Peyer's patch (tissue), 4 donors: Measurements from ENCODE around the gene ORC1. TPM values are rescaled to one million over a fixed set of nuclear protein-coding genes. Genes with fewer than 3 reads are reported as not detected.

Experiments used
- DNase-seq, 3 donors: peaks; one replicate each; pipeline ENCODE4 v3.0.0-alpha.2; 2017 to 2019
- H3K27ac ChIP-seq, 4 donors: fragments of 200-600 bp; sonication (generic); one replicate each; pipeline ENCODE4 v1.5.1; 2016 to 2019
- H3K27me3 ChIP-seq, 2 donors: fragments of 200-600 bp; sonication (generic); one replicate each; pipeline ENCODE4 v1.5.1; 2019
- H3K36me3 ChIP-seq, 3 donors: fragments of 200-600 bp; sonication (generic); one replicate each; pipeline ENCODE4 v1.5.1; 2016 to 2019
- H3K4me1 ChIP-seq, 4 donors: fragments of 200-600 bp; sonication (generic); one replicate each; pipeline ENCODE4 v1.5.1; 2016 to 2019
- H3K4me3 ChIP-seq, 4 donors: fragments of 200-600 bp; sonication (generic); 1 replicate in 3 of 4; 2 replicates in 1 of 4; pipeline ENCODE4 v1.5.1; 2016 to 2019; ENCODE audit warnings: mild to moderate bottlenecking in 1 of 4
- H3K9me3 ChIP-seq, 4 donors: fragments of 200-600 bp; sonication (generic); one replicate each; pipeline ENCODE4 v1.5.1; 2016 to 2019; ENCODE audit warnings: mild to moderate bottlenecking in 1 of 4
- CTCF ChIP-seq, 6 experiments: fragments of 450-650 bp in 4 of 6; fragments of 200-600 bp in 2 of 6; sonication (generic) in 1 of 6; IDR thresholded peaks; one replicate each; pipeline ENCODE4 v1.5.1; 2017 to 2019; ENCODE audit warnings: antibody characterized with exemption in 6 of 6, mild to moderate bottlenecking in 3 of 6, moderate library complexity in 1 of 6
- POLR2A ChIP-seq, 2 donors: fragments of 450-650 bp; IDR thresholded peaks; one replicate each; pipeline ENCODE4 v1.5.1; 2017; ENCODE audit warnings: antibody characterized with exemption in 2 of 2, mild to moderate bottlenecking in 2 of 2, moderate library complexity in 2 of 2
- total RNA-seq, 4 donors: library from RNA; depleted of rRNA; stranded (reverse); fragments of >200 nt; gene quantifications; one replicate each; pipeline ENCODE4 v1.1.0, GENCODE V29; 2016

ORC1 gene
- total RNA-seq, 4 donors from 2014 or later: 1.5 to 19.0 (median 3.7) TPM

GRCh38 chr1:52367272-52367671 is 37.0 kb downstream of the ORC1 start:
- H3K36me3 ChIP-seq: peaks cover 0 to 7% (median 0%) of the 10 kb centered on the region in 3 donors
- no peak overlapping the region for H3K4me3 ChIP-seq
- H3K4me1 ChIP-seq: peaks cover 3 to 13% (median 8%) of the 10 kb centered on the region in 4 donors
- H3K27ac ChIP-seq: no peak overlapping the region
- no peak for DNase-seq
- no peak for TF ChIP-seq POLR2A (IDR thresholded peaks at IDR 0.05)
- no peak for TF ChIP-seq CTCF (IDR thresholded peaks at IDR 0.05)
- no peaks in the 10 kb centered on the region for H3K27me3 ChIP-seq
- no peaks in the 10 kb centered on the region for H3K9me3 ChIP-seq

GRCh38 chr1:52366517-52366827 is 37.8 kb downstream of the ORC1 start:
- no peak for DNase-seq
- peak overlapping the region; percentile 94 to 99 (median 96) for H3K27ac ChIP-seq
- H3K27me3 ChIP-seq: no peaks in the 10 kb centered on the region
- H3K4me3 ChIP-seq: peak overlapping the region; percentile 91 to 93 (median 91)
- H3K4me1 ChIP-seq: peaks cover 3 to 13% (median 8%) of the 10 kb centered on the region in 4 donors
- TF ChIP-seq CTCF (IDR thresholded peaks at IDR 0.05): no peak
- no peak for TF ChIP-seq POLR2A (IDR thresholded peaks at IDR 0.05)
- H3K9me3 ChIP-seq: no peaks in the 10 kb centered on the region
- peaks cover 0 to 15% (median 0%) of the 10 kb centered on the region in 3 donors for H3K36me3 ChIP-seq

- peaks cover 0 to 21% (median 0%) of the 10 kb centered on the region in 3 donors for H3K36me3 ChIP-seq
- TF ChIP-seq CTCF (IDR thresholded peaks at IDR 0.05) (peak in 4 of 6 experiments; percentile 40 to 61 (median 57)), POLR2A (IDR thresholded peaks at IDR 0.05) (peak; percentile 93 to 95)
- peak within 1 kb of the TSS; percentile 91 to 93 (median 91) for H3K4me3 ChIP-seq
- peaks cover 3 to 13% (median 8%) of the 10 kb centered on the region in 4 donors for H3K4me1 ChIP-seq
- no peaks in the 10 kb centered on the region for H3K27me3 ChIP-seq
- no peaks in the 10 kb centered on the region for H3K9me3 ChIP-seq
- peak within 1 kb of the TSS; percentile 94 to 99 (median 96) for H3K27ac ChIP-seq
- DNase-seq: peak; percentile 97 to 100 (median 99)
These were observed 38.3 kb downstream of the ORC1 start, which contains the start of gene CC2D1B for GRCh38 chr1:52365746-52366516. TSS of gene CC2D1B (minus strand) at chr1:52366205. CDS start at chr1:52364620, 1,585 bp downstream.

GRCh38 chr1:52365071-52365745 is 39.0 kb downstream of the ORC1 start:
- no peaks in the 10 kb centered on the region for H3K9me3 ChIP-seq
- no peak for TF ChIP-seq CTCF (IDR thresholded peaks at IDR 0.05)
- TF ChIP-seq POLR2A (IDR thresholded peaks at IDR 0.05): no peak
- H3K4me3 ChIP-seq: peak overlapping the region; percentile 91 to 93 (median 91)
- peak overlapping the region; percentile 94 to 99 (median 96) for H3K27ac ChIP-seq
- H3K36me3 ChIP-seq: peaks cover 0 to 28% (median 0%) of the 10 kb centered on the region in 3 donors
- H3K4me1 ChIP-seq: peaks cover 3 to 13% (median 8%) of the 10 kb centered on the region in 4 donors
- DNase-seq: peak in 2 of 3 donors; percentile 61 to 72
- H3K27me3 ChIP-seq: no peaks in the 10 kb centered on the region

GRCh38 chr1:52364235-52364839 is 39.9 kb downstream of the ORC1 start:
- TF ChIP-seq CTCF (IDR thresholded peaks at IDR 0.05) (no peak), POLR2A (IDR thresholded peaks at IDR 0.05) (no peak)
- DNase-seq: peak in 1 of 3 donors; percentile 50
- Histone ChIP-seq H3K4me1 (peaks cover 3 to 13% (median 8%) of the 10 kb centered on the region in 4 donors), H3K4me3 (peak overlapping the region in 1 of 4 donors; percentile 93), H3K36me3 (peaks cover 0 to 37% (median 0%) of the 10 kb centered on the region in 3 donors), H3K27ac (no peak overlapping the region), H3K27me3 (no peaks in the 10 kb centered on the region), H3K9me3 (no peaks in the 10 kb centered on the region)
